ENCODE measurements around the gene GDPD4.

- TF ChIP-seq EP300 (IDR thresholded peaks at IDR 0.05) (no peak), POLR2AphosphoS5 (IDR thresholded peaks at IDR 0.05) (no peak)
- TF ChIP-seq, protein P1, sequence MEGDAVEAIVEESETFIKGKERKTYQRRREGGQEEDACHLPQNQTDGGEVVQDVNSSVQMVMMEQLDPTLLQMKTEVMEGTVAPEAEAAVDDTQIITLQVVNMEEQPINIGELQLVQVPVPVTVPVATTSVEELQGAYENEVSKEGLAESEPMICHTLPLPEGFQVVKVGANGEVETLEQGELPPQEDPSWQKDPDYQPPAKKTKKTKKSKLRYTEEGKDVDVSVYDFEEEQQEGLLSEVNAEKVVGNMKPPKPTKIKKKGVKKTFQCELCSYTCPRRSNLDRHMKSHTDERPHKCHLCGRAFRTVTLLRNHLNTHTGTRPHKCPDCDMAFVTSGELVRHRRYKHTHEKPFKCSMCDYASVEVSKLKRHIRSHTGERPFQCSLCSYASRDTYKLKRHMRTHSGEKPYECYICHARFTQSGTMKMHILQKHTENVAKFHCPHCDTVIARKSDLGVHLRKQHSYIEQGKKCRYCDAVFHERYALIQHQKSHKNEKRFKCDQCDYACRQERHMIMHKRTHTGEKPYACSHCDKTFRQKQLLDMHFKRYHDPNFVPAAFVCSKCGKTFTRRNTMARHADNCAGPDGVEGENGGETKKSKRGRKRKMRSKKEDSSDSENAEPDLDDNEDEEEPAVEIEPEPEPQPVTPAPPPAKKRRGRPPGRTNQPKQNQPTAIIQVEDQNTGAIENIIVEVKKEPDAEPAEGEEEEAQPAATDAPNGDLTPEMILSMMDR (IDR thresholded peaks at IDR 0.05), result no peak
These were observed 100.1 kb downstream of the GDPD4 start for GRCh38 chr11:77201370-77201769.
